ENCODE results near the gene SBF1.

Gene SBF1

DNA sequence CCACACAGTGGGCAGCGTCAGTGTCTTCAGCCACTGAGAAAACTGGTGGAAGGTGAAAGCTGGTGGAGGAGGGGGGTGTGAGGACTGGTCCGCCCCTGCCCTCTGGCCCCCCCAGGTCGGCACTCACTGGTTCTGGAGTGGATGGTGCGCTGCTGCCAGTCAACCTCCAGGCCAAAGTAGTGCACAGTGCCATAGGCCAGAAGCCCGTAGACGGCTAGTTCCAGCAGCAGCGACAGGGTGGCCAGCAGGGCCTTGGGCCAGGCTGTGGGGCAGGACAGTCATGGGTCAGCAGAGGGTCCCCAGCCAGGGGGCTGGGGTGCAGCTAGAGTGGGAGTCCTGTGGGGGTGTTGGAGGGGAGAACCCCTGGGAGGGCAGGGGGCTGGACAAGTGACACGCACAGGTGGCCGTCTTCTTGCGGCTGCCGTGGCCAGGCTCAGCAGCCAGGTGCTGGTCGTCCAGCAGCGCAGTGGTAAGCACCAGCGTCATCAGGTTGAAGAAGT is 30.5 kb upstream of the SBF1 start:
- Histone ChIP-seq H3K27ac (ENCODE audit: low read depth, low read length, poor library complexity, severe bottlenecking) (no peak overlapping the region), H3K36me3 (ENCODE audit: insufficient read depth, low read length) (peaks cover 18% of the 10 kb centered on the region), H3K79me2 (ENCODE audit: insufficient read depth, low read length) (peaks cover 19% of the 10 kb centered on the region), H3F3A (ENCODE audit: insufficient read depth, low read length) (no peaks in the 10 kb centered on the region), H2AFZ (ENCODE audit: low read length) (no peak overlapping the region), H3K4me1 (ENCODE audit: insufficient read depth, low read length, severe bottlenecking) (peaks cover 23% of the 10 kb centered on the region), H3K9ac (ENCODE audit: low read length) (no peak overlapping the region), H3K4me3 (ENCODE audit: low read depth, low read length, poor library complexity, severe bottlenecking) (no peak overlapping the region), H3K4me2 (ENCODE audit: low read length) (no peak overlapping the region), H4K20me1 (ENCODE audit: insufficient read depth, low read length) (no peaks in the 10 kb centered on the region), H3K27me3 (ENCODE audit: insufficient read depth, low read length) (no peaks in the 10 kb centered on the region), H3K9me3 (ENCODE audit: low read length) (no peaks in the 10 kb centered on the region), H3K9me2 (ENCODE audit: low read depth, low read length) (no peaks in the 10 kb centered on the region)
- TF ChIP-seq EZH2 (IDR thresholded peaks at IDR 0.05; ENCODE audit: borderline replicate concordance, low read length) = no peak
- TF ChIP-seq, protein P1, sequence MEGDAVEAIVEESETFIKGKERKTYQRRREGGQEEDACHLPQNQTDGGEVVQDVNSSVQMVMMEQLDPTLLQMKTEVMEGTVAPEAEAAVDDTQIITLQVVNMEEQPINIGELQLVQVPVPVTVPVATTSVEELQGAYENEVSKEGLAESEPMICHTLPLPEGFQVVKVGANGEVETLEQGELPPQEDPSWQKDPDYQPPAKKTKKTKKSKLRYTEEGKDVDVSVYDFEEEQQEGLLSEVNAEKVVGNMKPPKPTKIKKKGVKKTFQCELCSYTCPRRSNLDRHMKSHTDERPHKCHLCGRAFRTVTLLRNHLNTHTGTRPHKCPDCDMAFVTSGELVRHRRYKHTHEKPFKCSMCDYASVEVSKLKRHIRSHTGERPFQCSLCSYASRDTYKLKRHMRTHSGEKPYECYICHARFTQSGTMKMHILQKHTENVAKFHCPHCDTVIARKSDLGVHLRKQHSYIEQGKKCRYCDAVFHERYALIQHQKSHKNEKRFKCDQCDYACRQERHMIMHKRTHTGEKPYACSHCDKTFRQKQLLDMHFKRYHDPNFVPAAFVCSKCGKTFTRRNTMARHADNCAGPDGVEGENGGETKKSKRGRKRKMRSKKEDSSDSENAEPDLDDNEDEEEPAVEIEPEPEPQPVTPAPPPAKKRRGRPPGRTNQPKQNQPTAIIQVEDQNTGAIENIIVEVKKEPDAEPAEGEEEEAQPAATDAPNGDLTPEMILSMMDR (IDR thresholded peaks at IDR 0.05; ENCODE audit: low read length) = no peak

DNA sequence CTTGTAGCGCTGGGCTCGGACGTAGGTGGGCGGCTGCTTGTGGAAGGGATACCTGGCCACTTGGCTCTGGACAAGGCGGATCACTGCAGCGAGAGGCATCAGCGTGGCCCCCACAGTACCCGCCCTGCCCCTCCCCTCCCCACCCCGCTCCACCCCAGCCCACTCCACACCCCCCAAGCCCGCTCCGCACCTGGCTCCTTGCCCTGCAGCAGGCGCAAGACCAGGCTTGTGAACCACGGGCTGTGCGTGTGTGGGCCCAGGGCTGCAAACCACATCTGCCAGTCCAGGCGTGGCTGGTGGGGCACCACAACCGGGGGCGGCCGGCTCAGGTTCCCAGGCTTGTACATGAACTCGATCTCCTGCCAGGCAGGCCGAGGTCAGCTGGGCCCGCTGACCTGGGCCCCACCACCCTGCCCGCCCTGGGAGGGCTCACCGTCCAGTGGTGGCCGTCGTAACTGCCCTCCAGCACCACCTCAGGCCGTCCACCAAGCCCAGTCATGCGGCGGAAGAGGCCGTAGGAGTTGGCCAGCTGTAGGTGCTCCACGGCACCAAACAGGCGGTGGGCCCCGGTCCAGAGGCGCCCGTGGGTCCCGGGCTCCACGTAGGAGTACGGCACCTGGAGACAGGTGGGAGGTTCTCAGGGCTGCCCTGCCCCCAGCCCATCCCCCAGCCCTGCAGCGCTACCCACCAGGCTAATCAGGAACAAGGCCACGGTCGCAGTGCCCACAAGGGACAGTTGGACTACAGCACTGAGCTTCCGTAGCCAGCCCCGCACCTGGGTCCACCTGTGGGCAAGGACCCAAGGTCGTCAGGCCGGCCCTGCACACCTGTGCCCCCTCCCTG is 29.8 kb upstream of the SBF1 start:
- Histone ChIP-seq H3K9ac (ENCODE audit: low read length) (no peak overlapping the region), H3K4me2 (ENCODE audit: low read length) (no peak overlapping the region)
- TF ChIP-seq EZH2 (IDR thresholded peaks at IDR 0.05; ENCODE audit: borderline replicate concordance, low read length) = no peak
- TF ChIP-seq, protein P1 (IDR thresholded peaks at IDR 0.05; ENCODE audit: low read length) = no peak

GRCh38 chr22:50503475-50504145 is 28.8 kb upstream of the SBF1 start:
- Histone ChIP-seq H4K20me1 (ENCODE audit: insufficient read depth, low read length) (no peaks in the 10 kb centered on the region), H3K4me3 (ENCODE audit: low read depth, low read length, poor library complexity, severe bottlenecking) (no peak overlapping the region), H3K9ac (ENCODE audit: low read length) (no peak overlapping the region), H3K4me2 (ENCODE audit: low read length) (no peak overlapping the region), H3K27me3 (ENCODE audit: insufficient read depth, low read length) (no peaks in the 10 kb centered on the region), H3K27ac (ENCODE audit: low read depth, low read length, poor library complexity, severe bottlenecking) (no peak overlapping the region), H3F3A (ENCODE audit: insufficient read depth, low read length) (no peaks in the 10 kb centered on the region), H3K9me2 (ENCODE audit: low read depth, low read length) (no peaks in the 10 kb centered on the region), H3K9me3 (ENCODE audit: low read length) (no peaks in the 10 kb centered on the region), H3K36me3 (ENCODE audit: insufficient read depth, low read length) (peaks cover 15% of the 10 kb centered on the region), H3K4me1 (ENCODE audit: insufficient read depth, low read length, severe bottlenecking) (peaks cover 14% of the 10 kb centered on the region), H2AFZ (ENCODE audit: low read length) (no peak overlapping the region), H3K79me2 (ENCODE audit: insufficient read depth, low read length) (peaks cover 3% of the 10 kb centered on the region)
- TF ChIP-seq, protein P1 (IDR thresholded peaks at IDR 0.05; ENCODE audit: low read length) = 0 out of 2 replicates have a peak, but pooled peaks have one; percentile 4
- TF ChIP-seq EZH2 (IDR thresholded peaks at IDR 0.05; ENCODE audit: borderline replicate concordance, low read length) = no peak

More for the DNA sequence above, 29.8 kb upstream of the SBF1 start:
- H3K4me1 ChIP-seq (ENCODE audit: insufficient read depth, low read length, severe bottlenecking) = peaks cover 16% of the 10 kb centered on the region
- no peaks in the 10 kb centered on the region for H4K20me1 ChIP-seq (ENCODE audit: insufficient read depth, low read length)
- no peaks in the 10 kb centered on the region for H3K9me3 ChIP-seq (ENCODE audit: low read length)
- no peak overlapping the region for H3K27ac ChIP-seq (ENCODE audit: low read depth, low read length, poor library complexity, severe bottlenecking)
- H3K79me2 ChIP-seq (ENCODE audit: insufficient read depth, low read length) = peaks cover 12% of the 10 kb centered on the region
- no peaks in the 10 kb centered on the region for H3K9me2 ChIP-seq (ENCODE audit: low read depth, low read length)
- no peaks in the 10 kb centered on the region for H3F3A ChIP-seq (ENCODE audit: insufficient read depth, low read length)
- peaks cover 15% of the 10 kb centered on the region for H3K36me3 ChIP-seq (ENCODE audit: insufficient read depth, low read length)
- H2AFZ ChIP-seq (ENCODE audit: low read length) = no peak overlapping the region
- no peaks in the 10 kb centered on the region for H3K27me3 ChIP-seq (ENCODE audit: insufficient read depth, low read length)
- H3K4me3 ChIP-seq (ENCODE audit: low read depth, low read length, poor library complexity, severe bottlenecking) = no peak overlapping the region
